ENCODE measurements around the gene FAM107B.

The FAM107B gene

GRCh38 chr10:14624600-14624999, 150.1 kb downstream of the FAM107B start:
- TF ChIP-seq SALL2 (tag by site-specific recombination; IDR thresholded peaks at IDR 0.05; ENCODE audit: borderline replicate concordance) (no peak), ZNF354C (tag by site-specific recombination; IDR thresholded peaks at IDR 0.05; ENCODE audit: borderline replicate concordance, low read depth) (no peak), ZNF629 (tag by site-specific recombination; IDR thresholded peaks at IDR 0.05) (no peak), ZNF600 (tag by site-specific recombination; IDR thresholded peaks at IDR 0.05) (no peak), GLI4 (tag by site-specific recombination; IDR thresholded peaks at IDR 0.05) (no peak), ZNF488 (tag by site-specific recombination; IDR thresholded peaks at IDR 0.05) (no peak), GLI2 (tag by site-specific recombination; IDR thresholded peaks at IDR 0.05; ENCODE audit: borderline replicate concordance, low read depth) (no peak), ZNF404 (tag by site-specific recombination; IDR thresholded peaks at IDR 0.05) (no peak), ZNF791 (tag by site-specific recombination; IDR thresholded peaks at IDR 0.05) (no peak), KLF17 (tag by site-specific recombination; IDR thresholded peaks at IDR 0.05) (no peak), ZBTB26 (tag by site-specific recombination; optimal IDR thresholded peaks at IDR 0.05) (no peak), ZNF37A (tag by site-specific recombination; IDR thresholded peaks at IDR 0.05) (no peak), ZNF202 (tag by site-specific recombination; IDR thresholded peaks at IDR 0.05; ENCODE audit: borderline replicate concordance) (no peak), KLF9 (tag by site-specific recombination; IDR thresholded peaks at IDR 0.05; ENCODE audit: low read depth) (no peak)
- Histone ChIP-seq H3K36me3 (ENCODE audit: control insufficient read depth in 2 of 2, insufficient read depth in 1 of 2, low read length in 2 of 2) (no peaks in the 10 kb centered on the region), H3K27ac (ENCODE audit: extremely low read depth, low read depth, low read length) (no peak overlapping the region), H3K4me3 (ENCODE audit: low read depth, low read length) (no peak overlapping the region), H3K4me1 (ENCODE audit: control insufficient read depth, insufficient read depth, low read length) (no peaks in the 10 kb centered on the region), H3K9me3 (ENCODE audit: control insufficient read depth, insufficient read depth, low read depth, low read length) (no peaks in the 10 kb centered on the region)
- ChIA-PET CTCF (interaction anchor here (1.9 kb wide), 1 partner anchor 88 kb away, joined by 6 read pairs; no protein-coding TSS in a partner anchor), POLR2A (no interaction called here)

- ChIA-PET CTCF (interaction anchor here (1.9 kb wide), 1 partner anchor 87 kb away, joined by 6 read pairs; no protein-coding TSS in a partner anchor), POLR2A (no interaction called here)
- Histone ChIP-seq H3K4me1 (ENCODE audit: control insufficient read depth, insufficient read depth, low read length) (no peaks in the 10 kb centered on the region), H3K36me3 (ENCODE audit: control insufficient read depth in 2 of 2, insufficient read depth in 1 of 2, low read length in 2 of 2) (no peaks in the 10 kb centered on the region), H3K9me3 (ENCODE audit: control insufficient read depth, insufficient read depth, low read depth, low read length) (no peaks in the 10 kb centered on the region), H3K27ac (ENCODE audit: extremely low read depth, low read depth, low read length) (no peak overlapping the region), H3K4me3 (ENCODE audit: low read depth, low read length) (no peak overlapping the region)
- TF ChIP-seq ZBTB1 (tag by site-specific recombination; IDR thresholded peaks at IDR 0.05) (no peak), ZNF558 (tag by site-specific recombination; IDR thresholded peaks at IDR 0.05) (no peak), ZNF660 (tag by site-specific recombination; IDR thresholded peaks at IDR 0.05) (no peak)
These were observed 150.8 kb downstream of the FAM107B start for GRCh38 chr10:14623931-14624330.

GRCh38 chr10:14621037-14621436, 153.7 kb downstream of the FAM107B start:
- no peaks in the 10 kb centered on the region for H3K9me3 ChIP-seq (ENCODE audit: control insufficient read depth, insufficient read depth, low read depth, low read length)
- no peaks in the 10 kb centered on the region for H3K4me1 ChIP-seq (ENCODE audit: control insufficient read depth, insufficient read depth, low read length)
- H3K36me3 ChIP-seq (ENCODE audit: control insufficient read depth in 2 of 2, insufficient read depth in 1 of 2, low read length in 2 of 2): no peaks in the 10 kb centered on the region
- CTCF ChIA-PET: no interaction called here
- H3K27ac ChIP-seq (ENCODE audit: extremely low read depth, low read depth, low read length): no peak overlapping the region
- no peak overlapping the region for H3K4me3 ChIP-seq (ENCODE audit: low read depth, low read length)
- POLR2A ChIA-PET: no interaction called here
- TF ChIP-seq ZNF654 (tag by site-specific recombination; IDR thresholded peaks at IDR 0.05; ENCODE audit: low read depth): no peak

All from HEK293 (cell line).